Mesenchymal stem cell (in vitro differentiated cells and primary cell): Measurements from ENCODE around the gene PRKD2.

Experiments
- DNase-seq: peaks from one replicate; pipeline ENCODE4 v3.0.0-alpha.2; 2013
- H2AFZ ChIP-seq: one replicate; pipeline ENCODE4 v1.6.1; 2013; ENCODE audit warnings: low read depth, mild to moderate bottlenecking, control low read depth, inconsistent platforms, low read length, moderate library complexity
- H2AK5ac ChIP-seq: 2 replicates; pipeline ENCODE4 v1.6.1; 2013; ENCODE audit warnings: low read length, moderate library complexity, mild to moderate bottlenecking, inconsistent platforms; ENCODE audit not compliant: severe bottlenecking
- H2BK120ac ChIP-seq: one replicate; pipeline ENCODE4 v1.6.1; 2013; ENCODE audit warnings: low read depth, mild to moderate bottlenecking, inconsistent platforms, low read length, moderate library complexity
- H2BK12ac ChIP-seq, 2 experiments: one replicate each; pipeline ENCODE4 v1.6.1; 2013; ENCODE audit warnings: inconsistent platforms in 2 of 2, low read length in 2 of 2, mild to moderate bottlenecking in 2 of 2, moderate library complexity in 2 of 2, control low read depth in 1 of 2
- H2BK15ac ChIP-seq: one replicate; pipeline ENCODE4 v1.6.1; 2013; ENCODE audit warnings: mild to moderate bottlenecking, low read depth, inconsistent platforms; ENCODE audit not compliant: poor library complexity, severe bottlenecking
- H2BK5ac ChIP-seq: 2 replicates; pipeline ENCODE4 v1.6.1; 2013; ENCODE audit warnings: low read depth, mild to moderate bottlenecking, low read length, control low read depth, inconsistent platforms; ENCODE audit not compliant: poor library complexity, severe bottlenecking
- H3K14ac ChIP-seq, 2 experiments: one replicate each; pipeline ENCODE4 v1.6.1; 2013; ENCODE audit warnings: inconsistent platforms in 2 of 2, low read length in 2 of 2, control low read depth in 1 of 2, mild to moderate bottlenecking in 1 of 2, moderate library complexity in 1 of 2
- H3K18ac ChIP-seq, 2 experiments: one replicate each; pipeline ENCODE4 v1.6.1; 2013; ENCODE audit warnings: inconsistent platforms in 2 of 2, low read length in 2 of 2, control low read depth in 1 of 2, low read depth in 1 of 2, mild to moderate bottlenecking in 1 of 2
- H3K23ac ChIP-seq, 2 experiments: one replicate each; pipeline ENCODE4 v1.6.1; 2013; ENCODE audit warnings: inconsistent platforms in 2 of 2, low read length in 2 of 2, mild to moderate bottlenecking in 2 of 2, moderate library complexity in 2 of 2, control low read depth in 1 of 2
- H3K27ac ChIP-seq: 2 replicates; pipeline ENCODE4 v1.5.1; 2013; ENCODE audit warnings: mild to moderate bottlenecking, moderate library complexity, low read length, control low read depth, inconsistent platforms; ENCODE audit not compliant: poor library complexity, severe bottlenecking
- H3K27me3 ChIP-seq, 2 experiments: 2 replicates each; pipeline versions ENCODE4 v1.6.1 to v1.7.0; 2013; ENCODE audit warnings: low read length in 2 of 2, mild to moderate bottlenecking in 2 of 2, moderate library complexity in 2 of 2, control low read depth in 1 of 2, inconsistent platforms in 1 of 2; ENCODE audit not compliant: control insufficient read depth in 1 of 2, insufficient read depth in 1 of 2
- H3K36me3 ChIP-seq, 2 experiments: 2 replicates each; pipeline versions ENCODE4 v1.6.1 to v1.7.0; 2013; ENCODE audit warnings: low read length in 2 of 2, control low read depth in 1 of 2, inconsistent platforms in 1 of 2, low read depth in 1 of 2, mild to moderate bottlenecking in 1 of 2; ENCODE audit not compliant: insufficient read depth in 2 of 2, control insufficient read depth in 1 of 2
- H3K4ac ChIP-seq, 2 experiments: one replicate each; pipeline ENCODE4 v1.6.1; 2013; ENCODE audit warnings: inconsistent platforms in 2 of 2, low read length in 2 of 2, mild to moderate bottlenecking in 2 of 2, moderate library complexity in 2 of 2, control low read depth in 1 of 2, low read depth in 1 of 2
- H3K4me1 ChIP-seq: 2 replicates; pipeline ENCODE4 v1.6.1; 2013; ENCODE audit warnings: low read depth, low read length, control low read depth; ENCODE audit not compliant: control insufficient read depth, insufficient read depth
- H3K4me2 ChIP-seq: 2 replicates; pipeline ENCODE4 v1.6.1; 2013; ENCODE audit warnings: low read length, mild to moderate bottlenecking, inconsistent platforms; ENCODE audit not compliant: poor library complexity, severe bottlenecking
- H3K4me3 ChIP-seq, 2 experiments: 2 replicates each; pipeline versions ENCODE4 v1.5.1 to v1.7.0; 2013; ENCODE audit warnings: low read length in 2 of 2, mild to moderate bottlenecking in 2 of 2, control low read depth in 1 of 2, low read depth in 1 of 2; ENCODE audit not compliant: insufficient read depth in 1 of 2
- H3K79me1 ChIP-seq: replicated peaks from 2 replicates; pipeline ENCODE4 v1.6.1; 2013; ENCODE audit warnings: mild to moderate bottlenecking, control low read depth, low read length, inconsistent platforms; ENCODE audit not compliant: poor library complexity, severe bottlenecking
- H3K9ac ChIP-seq: 2 replicates; pipeline ENCODE4 v1.7.0; 2013; ENCODE audit warnings: mild to moderate bottlenecking, low read length, moderate library complexity
- H3K9me3 ChIP-seq: 2 replicates; pipeline ENCODE4 v1.7.0; 2013; ENCODE audit warnings: mild to moderate bottlenecking, low read length; ENCODE audit not compliant: control insufficient read depth
- H4K8ac ChIP-seq: one replicate; pipeline ENCODE4 v1.6.1; 2013; ENCODE audit warnings: inconsistent platforms, mild to moderate bottlenecking, low read length, moderate library complexity
- H4K91ac ChIP-seq: one replicate; pipeline ENCODE4 v1.6.1; 2013; ENCODE audit warnings: mild to moderate bottlenecking, low read length, inconsistent platforms
- WGBS: methylation state at CpG from one replicate; pipeline ENCODE4 v1.1.7; 2013; ENCODE audit warnings: mixed read lengths; 5-methylcytosine and 5-hydroxymethylcytosine counted together

The PRKD2 gene

GRCh38 chr19:46731007-46731501 lies 14.1 kb upstream of the PRKD2 start:
- H2BK5ac ChIP-seq, result no peak overlapping the region
- H2BK15ac ChIP-seq, result no peak overlapping the region
- H3K79me1 ChIP-seq, result peaks cover 31% of the 10 kb centered on the region
- H3K9ac ChIP-seq, result no peak overlapping the region
- no peak overlapping the region for H2AFZ ChIP-seq
- DNase-seq, result peak; percentile 92
- no peak overlapping the region for H3K4me3 ChIP-seq
- no peak overlapping the region for H2AK5ac ChIP-seq
- no peak overlapping the region for H2BK120ac ChIP-seq
- H3K18ac ChIP-seq, result peak overlapping the region in 1 of 2 experiments; percentile 58
- WGBS, result 42% methylated on average over 14 of the region's 14 CpGs
- H3K4me1 ChIP-seq, result peaks cover 55% of the 10 kb centered on the region
- H3K4ac ChIP-seq, result no peak overlapping the region
- peaks cover 71 to 81% of the 10 kb centered on the region in 2 experiments for H3K36me3 ChIP-seq
- H4K91ac ChIP-seq, result peak overlapping the region; percentile 57
- H3K4me2 ChIP-seq, result peak overlapping the region; percentile 17
- H3K27ac ChIP-seq, result peak overlapping the region; percentile 25
- no peaks in the 10 kb centered on the region for H3K9me3 ChIP-seq
- no peak overlapping the region for H4K8ac ChIP-seq
- no peak overlapping the region for H3K14ac ChIP-seq
- H3K27me3 ChIP-seq, result no peaks in the 10 kb centered on the region
- no peak overlapping the region for H2BK12ac ChIP-seq
- no peak overlapping the region for H3K23ac ChIP-seq

DNA sequence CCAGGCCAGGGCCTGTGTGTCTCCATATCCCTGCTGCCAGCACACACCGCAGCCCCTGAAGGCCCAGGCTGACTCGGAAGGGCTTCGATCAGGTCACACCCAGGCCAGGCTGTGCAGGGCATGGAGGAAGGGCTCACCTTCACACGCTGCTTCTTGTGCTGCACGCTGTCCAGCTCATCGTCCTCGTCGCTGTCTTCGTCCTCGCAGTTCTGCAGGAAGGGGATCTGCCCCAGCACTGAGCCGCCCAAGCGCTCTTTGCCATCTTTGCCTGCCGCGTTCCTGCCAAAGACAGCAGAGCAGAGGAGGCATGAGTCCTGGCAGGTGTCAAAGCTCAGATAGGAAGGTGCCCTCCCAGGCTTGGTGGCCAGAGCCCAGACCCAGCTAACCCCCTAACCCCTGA lies 13.7 kb upstream of the PRKD2 start:
- Histone ChIP-seq H2BK15ac (no peak overlapping the region), H3K27me3 (no peaks in the 10 kb centered on the region), H3K79me1 (peaks cover 34% of the 10 kb centered on the region), H3K4me1 (peaks cover 58% of the 10 kb centered on the region), H3K4me2 (no peak overlapping the region), H3K4me3 (no peak overlapping the region), H4K8ac (no peak overlapping the region), H2BK5ac (no peak overlapping the region), H3K9ac (no peak overlapping the region), H2BK120ac (no peak overlapping the region), H3K23ac (no peak overlapping the region), H2AFZ (no peak overlapping the region), H3K27ac (peak overlapping the region; percentile 0), H2BK12ac (peak overlapping the region in 1 of 2 experiments; percentile 7), H4K91ac (peak overlapping the region; percentile 57), H3K4ac (no peak overlapping the region), H3K9me3 (no peaks in the 10 kb centered on the region), H3K18ac (peak overlapping the region in 1 of 2 experiments; percentile 63), H3K14ac (no peak overlapping the region), H2AK5ac (no peak overlapping the region), H3K36me3 (peaks cover 76 to 86% of the 10 kb centered on the region in 2 experiments)
- DNase-seq, result no peak
- WGBS, result 97% methylated on average over 14 of the region's 14 CpGs

GRCh38 chr19:46730187-46730586 lies 13.3 kb upstream of the PRKD2 start:
- H3K4me1 ChIP-seq, result peaks cover 62% of the 10 kb centered on the region
- no peak overlapping the region for H2BK120ac ChIP-seq
- 95% methylated on average over 9 of the region's 9 CpGs for WGBS
- no peak overlapping the region for H3K9ac ChIP-seq
- no peak overlapping the region for H3K4ac ChIP-seq
- no peak overlapping the region for H2BK15ac ChIP-seq
- no peak overlapping the region for H2AK5ac ChIP-seq
- no peak overlapping the region for H3K4me3 ChIP-seq
- DNase-seq, result no peak
- H3K27ac ChIP-seq, result no peak overlapping the region
- H3K79me1 ChIP-seq, result peaks cover 37% of the 10 kb centered on the region
- H2AFZ ChIP-seq, result no peak overlapping the region
- H3K4me2 ChIP-seq, result no peak overlapping the region
- H3K27me3 ChIP-seq, result no peaks in the 10 kb centered on the region
- no peak overlapping the region for H3K23ac ChIP-seq
- H3K14ac ChIP-seq, result no peak overlapping the region
- no peak overlapping the region for H2BK12ac ChIP-seq
- H4K8ac ChIP-seq, result no peak overlapping the region
- H4K91ac ChIP-seq, result no peak overlapping the region
- H3K9me3 ChIP-seq, result no peaks in the 10 kb centered on the region
- peak overlapping the region in 1 of 2 experiments; percentile 63 for H3K18ac ChIP-seq
- no peak overlapping the region for H2BK5ac ChIP-seq
- peaks cover 80 to 86% of the 10 kb centered on the region in 2 experiments for H3K36me3 ChIP-seq

DNA sequence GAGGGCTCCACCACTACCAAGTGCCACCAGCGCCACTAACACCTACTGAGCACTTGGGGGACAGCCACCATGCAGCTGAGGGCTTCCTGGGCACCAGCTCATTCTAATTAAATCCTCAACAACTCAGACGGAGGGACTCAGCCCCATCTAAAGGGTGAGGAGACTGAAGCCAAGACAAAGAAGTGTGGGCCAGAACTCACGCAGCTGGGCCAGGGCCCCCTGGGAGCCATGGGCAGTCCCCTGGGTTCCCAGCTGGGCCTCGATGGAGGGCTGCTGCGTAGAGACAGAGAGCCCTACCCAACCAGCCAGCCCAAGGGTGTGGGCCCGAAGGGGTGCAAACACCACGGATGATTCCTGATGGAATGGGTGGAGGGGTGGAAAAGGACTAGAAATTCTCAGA lies 12.8 kb upstream of the PRKD2 start:
- no peak overlapping the region for H2BK120ac ChIP-seq
- H2BK5ac ChIP-seq, result no peak overlapping the region
- H2AK5ac ChIP-seq, result no peak overlapping the region
- peaks cover 39% of the 10 kb centered on the region for H3K79me1 ChIP-seq
- no peak overlapping the region for H3K27ac ChIP-seq
- no peak overlapping the region for H3K4me2 ChIP-seq
- no peak overlapping the region for H2BK15ac ChIP-seq
- no peaks in the 10 kb centered on the region for H3K27me3 ChIP-seq
- H2AFZ ChIP-seq, result no peak overlapping the region
- no peaks in the 10 kb centered on the region for H3K9me3 ChIP-seq
- H3K23ac ChIP-seq, result no peak overlapping the region
- H3K4me1 ChIP-seq, result peaks cover 67% of the 10 kb centered on the region
- no peak overlapping the region for H3K18ac ChIP-seq
- no peak overlapping the region for H3K9ac ChIP-seq
- no peak overlapping the region for H3K4ac ChIP-seq
- DNase-seq, result no peak
- H4K8ac ChIP-seq, result no peak overlapping the region
- H4K91ac ChIP-seq, result no peak overlapping the region
- 96% methylated on average over 7 of the region's 7 CpGs for WGBS
- H3K4me3 ChIP-seq, result no peak overlapping the region
- no peak overlapping the region for H3K14ac ChIP-seq
- peaks cover 85 to 91% of the 10 kb centered on the region in 2 experiments for H3K36me3 ChIP-seq
- H2BK12ac ChIP-seq, result no peak overlapping the region
